Chondrocyte (in vitro differentiated cells): ENCODE data around the gene NISCH. TPM values are rescaled to one million over a fixed set of nuclear protein-coding genes. Genes with fewer than 3 reads are reported as not detected.

Experiments used
- DNase-seq: peaks from one replicate; pipeline ENCODE4 v3.0.0; 2021; ENCODE audit warnings: mixed read lengths, low spot score
- H3K27ac Mint-ChIP-seq: one replicate; pipeline ENCODE4 v1.8.0; 2021; ENCODE audit warnings: mild to moderate bottlenecking, moderate library complexity, mixed read lengths; ENCODE audit not compliant: unreplicated experiment
- H3K27me3 Mint-ChIP-seq: 2 replicates; pipeline ENCODE4 v1.8.0; 2021; ENCODE audit warnings: low read depth, mixed read lengths
- H3K36me3 Mint-ChIP-seq: 2 replicates; pipeline ENCODE4 v1.8.0; 2021; ENCODE audit warnings: low read depth, mixed read lengths
- H3K4me1 Mint-ChIP-seq: 2 replicates; pipeline ENCODE4 v1.8.0; 2021; ENCODE audit warnings: low read depth, mild to moderate bottlenecking, mixed read lengths
- H3K4me3 Mint-ChIP-seq: one replicate; pipeline ENCODE4 v1.8.0; 2021; ENCODE audit warnings: mild to moderate bottlenecking, moderate library complexity, mixed read lengths; ENCODE audit not compliant: unreplicated experiment
- H3K9me3 Mint-ChIP-seq: 2 replicates; pipeline ENCODE4 v1.8.0; 2021; ENCODE audit warnings: low read depth, mixed read lengths
- CTCF ChIP-seq: fragments of 200-600 bp; sonication (generic); IDR thresholded peaks from 2 replicates; pipeline ENCODE4 v1.5.0; 2021; ENCODE audit warnings: antibody characterized with exemption, mild to moderate bottlenecking, moderate library complexity
- total RNA-seq: library from RNA; stranded (reverse); gene quantifications from 3 replicates; pipeline ENCODE4 v1.2.1, GENCODE V29; 2021

Gene NISCH
- total RNA-seq, 1 donor from 2014 or later = 101 TPM

GRCh38 chr3:52439426-52440248 is 15.8 kb upstream of the NISCH start:
- H3K36me3 Mint-ChIP-seq = no peaks in the 10 kb centered on the region
- H3K4me1 Mint-ChIP-seq = no peaks in the 10 kb centered on the region
- H3K9me3 Mint-ChIP-seq = no peaks in the 10 kb centered on the region
- no peak for DNase-seq
- H3K27ac Mint-ChIP-seq = no peak overlapping the region
- no peaks in the 10 kb centered on the region for H3K27me3 Mint-ChIP-seq
- no peak for TF ChIP-seq CTCF
- H3K4me3 Mint-ChIP-seq = no peak overlapping the region

GRCh38 chr3:52440249-52440551 is 15.2 kb upstream of the NISCH start:
- H3K36me3 Mint-ChIP-seq = no peaks in the 10 kb centered on the region
- H3K27ac Mint-ChIP-seq = no peak overlapping the region

GRCh38 chr3:52440671-52441070 is 14.7 kb upstream of the NISCH start:
- H3K27me3 Mint-ChIP-seq = no peaks in the 10 kb centered on the region
- H3K4me3 Mint-ChIP-seq = no peak overlapping the region
- no peaks in the 10 kb centered on the region for H3K36me3 Mint-ChIP-seq
- peaks cover 2% of the 10 kb centered on the region for H3K4me1 Mint-ChIP-seq
- no peak overlapping the region for H3K27ac Mint-ChIP-seq
- DNase-seq = no peak
- H3K9me3 Mint-ChIP-seq = no peaks in the 10 kb centered on the region
- TF ChIP-seq CTCF = no peak

More at GRCh38 chr3:52440249-52440551, 15.2 kb upstream of the NISCH start:
- Mint-ChIP-seq H3K4me3 (no peak overlapping the region), H3K4me1 (peaks cover 2% of the 10 kb centered on the region), H3K27me3 (no peaks in the 10 kb centered on the region), H3K9me3 (no peaks in the 10 kb centered on the region)
- no peak for DNase-seq
- TF ChIP-seq CTCF = no peak

- Mint-ChIP-seq H3K4me1 (peaks cover 2% of the 10 kb centered on the region), H3K4me3 (no peak overlapping the region), H3K27me3 (no peaks in the 10 kb centered on the region), H3K36me3 (no peaks in the 10 kb centered on the region), H3K27ac (no peak overlapping the region), H3K9me3 (no peaks in the 10 kb centered on the region)
- no peak for DNase-seq
- TF ChIP-seq CTCF = no peak
Measured at GRCh38 chr3:52441091-52441771, 14.2 kb upstream of the NISCH start.

GRCh38 chr3:52441772-52442332 is 13.6 kb upstream of the NISCH start:
- H3K4me1 Mint-ChIP-seq = peaks cover 2% of the 10 kb centered on the region
- H3K9me3 Mint-ChIP-seq = no peaks in the 10 kb centered on the region
- H3K36me3 Mint-ChIP-seq = no peaks in the 10 kb centered on the region
- H3K27ac Mint-ChIP-seq = no peak overlapping the region
- H3K27me3 Mint-ChIP-seq = no peaks in the 10 kb centered on the region
- DNase-seq = no peak
- TF ChIP-seq CTCF = no peak
- H3K4me3 Mint-ChIP-seq = no peak overlapping the region
